K562 (cell line): ENCODE data around the gene PPP1R15B. TPM values are rescaled to one million over a fixed set of nuclear protein-coding genes. Genes with fewer than 3 reads are reported as not detected.

Experiments used
- ARHGAP35 ChIP-seq: fragments of 450-650 bp; IDR thresholded peaks from 2 replicates; pipeline ENCODE4 v1.6.1; 2018; ENCODE audit not compliant: partially characterized antibody
- BDP1 ChIP-seq: IDR thresholded peaks from 3 replicates; pipeline ENCODE4 v1.6.1; 2011; ENCODE audit not compliant: insufficient read length, insufficient read depth
- C11orf30 ChIP-seq: fragments of 450-650 bp; IDR thresholded peaks from 2 replicates; pipeline ENCODE4 v1.6.1; 2016; ENCODE audit warnings: low read depth, mild to moderate bottlenecking
- CTBP1 ChIP-seq: fragments of 450-650 bp; IDR thresholded peaks from 2 replicates; pipeline ENCODE4 v1.6.1; 2016; ENCODE audit warnings: borderline replicate concordance
- FOXM1 ChIP-seq, 2 experiments: fragments of 450-650 bp in 1 of 2; sonication (generic) in 1 of 2; formaldehyde crosslinking in 1 of 2; IDR thresholded peaks; 2 replicates each; pipeline versions ENCODE4 v1.6.1 to v1.9.0; 2017 to 2022; ENCODE audit warnings: low read depth in 2 of 2, mild to moderate bottlenecking in 2 of 2, missing genetic modification reagents in 1 of 2, moderate library complexity in 1 of 2
- HOXB6 ChIP-seq: fragments of 250-450 bp; sonication (Bioruptor Pico); IDR thresholded peaks from 2 replicates; pipeline ENCODE4 v1.5.1; 2022; ENCODE audit warnings: mild to moderate bottlenecking, borderline replicate concordance
- KAT7 ChIP-seq: sonication (generic); formaldehyde crosslinking; IDR thresholded peaks from 2 replicates; pipeline ENCODE4 v1.8.0; 2022; ENCODE audit warnings: missing genetic modification reagents, mild to moderate bottlenecking, borderline replicate concordance
- KDM2B ChIP-seq: fragments of 250-450 bp; sonication (Bioruptor Pico); IDR thresholded peaks from 2 replicates; pipeline ENCODE4 v1.8.0; 2021; ENCODE audit warnings: mild to moderate bottlenecking, moderate library complexity
- NCOR1 ChIP-seq: fragments of 450-650 bp; IDR thresholded peaks from 2 replicates; pipeline ENCODE4 v1.6.1; 2016; ENCODE audit warnings: mild to moderate bottlenecking, moderate library complexity
- NR2C1 ChIP-seq, 2 experiments: fragments of 450-650 bp; IDR thresholded peaks; 2 replicates each; pipeline ENCODE4 v1.6.1; 2017; ENCODE audit warnings: mild to moderate bottlenecking in 2 of 2, antibody characterized with exemption in 1 of 2, inconsistent platforms in 1 of 2, missing compliant biosample characterization in 1 of 2, missing genetic modification characterization in 1 of 2
- ZEB2 ChIP-seq: fragments of 450-650 bp; IDR thresholded peaks from 2 replicates; pipeline ENCODE4 v1.6.1; 2016
- ZNF584 ChIP-seq: fragments of 200-800 bp; sonication (Bioruptor generic); IDR thresholded peaks from 2 replicates; pipeline ENCODE4 v1.6.1; 2016; ENCODE audit warnings: low read depth, mild to moderate bottlenecking, missing genetic modification characterization, missing compliant biosample characterization
- polyA plus RNA-seq, 8 experiments: library from polyadenylated mRNA; depleted of rRNA in 4 of 8; stranded (reverse) in 5 of 8; unstranded in 3 of 8; fragments of >200 nt; fragmentation: Nextera tagmentation in 2 of 8; fragmentation: Illumina TruSeq in 1 of 8; extraction: Ambion mirVana in 2 of 8; extraction: Trizol in 1 of 8; gene quantifications; 2 replicates each; pipeline versions ENCODE4 v1.2.1 to v1.2.3, GENCODE V29; 2011 to 2014; ENCODE audit warnings: inconsistent platforms in 1 of 8, missing spikeins in 1 of 8
- total RNA-seq, 7 experiments: library from RNA; depleted of rRNA in 6 of 7; stranded (reverse); fragments of >200 nt in 6 of 7; fragmentation: Illumina TruSeq in 2 of 7; extraction: Trizol in 2 of 7; gene quantifications; 2 replicates each; pipeline versions ENCODE4 v1.2.1 to v1.2.3, GENCODE V29; 2011 to 2021; ENCODE audit warnings: low replicate concordance in 1 of 7
- TF ChIP-seq, protein P1 (sequence below), 2 experiments: fragments of 450-650 bp; IDR thresholded peaks; 2 replicates each; pipeline ENCODE4 v1.6.1; 2018; ENCODE audit warnings: mild to moderate bottlenecking in 2 of 2, low read depth in 1 of 2; ENCODE audit not compliant: partially characterized antibody in 2 of 2
- TF ChIP-seq, protein P2 (sequence below): fragments of 450-650 bp; IDR thresholded peaks from 2 replicates; pipeline ENCODE4 v1.6.1; 2017; ENCODE audit warnings: antibody characterized with exemption, mild to moderate bottlenecking

Gene PPP1R15B
- total and polyA plus RNA-seq, 9 of the 15 experiments (the other 6 are each of a cell fraction or from before 2014, with no cell fraction given): 17.0 to 48.1 (median 30.8) TPM

DNA sequence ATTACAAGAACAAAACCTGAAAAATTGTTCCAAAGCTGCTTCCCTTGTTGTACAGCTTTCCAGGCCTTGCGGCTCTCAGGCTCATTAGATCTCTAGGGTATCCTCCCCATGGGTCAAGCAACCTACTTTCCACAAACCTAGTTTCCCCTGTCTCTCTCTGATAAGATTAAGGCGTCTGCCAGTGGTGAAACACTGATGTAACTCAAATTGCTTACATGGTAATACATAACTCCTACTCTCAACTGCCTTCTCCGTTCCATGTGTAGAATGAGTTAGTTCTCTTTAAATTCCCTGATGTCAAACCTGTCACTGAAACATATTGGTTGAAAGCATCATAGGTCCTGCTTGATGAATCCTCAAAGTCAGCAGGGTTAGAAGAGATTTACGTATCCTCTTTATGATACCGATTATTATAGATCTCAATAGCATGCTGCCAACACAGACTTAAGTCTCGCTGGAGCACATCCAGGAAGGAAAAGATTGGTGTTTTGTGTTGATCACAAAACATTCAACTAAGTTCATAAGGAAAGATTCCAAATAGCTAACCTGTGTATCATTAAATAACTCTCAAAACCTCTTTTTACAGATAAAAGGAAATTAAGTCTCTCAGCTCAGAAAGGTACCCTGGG is 10.6 kb downstream of the PPP1R15B start (continued):
- no peak for TF ChIP-seq KDM2B (CRISPR knock-in tag)
- TF ChIP-seq CTBP1: peak; percentile 90
- no peak for TF ChIP-seq BDP1
- peak; percentile 47; the same call in 1 of the 2 replicates for TF ChIP-seq ZEB2
- TF ChIP-seq NR2C1 (IDR thresholded peaks at IDR 0.05): no peak
- TF ChIP-seq NR2C1 (tag; IDR thresholded peaks at IDR 0.05): peak; percentile 43; the same call in 1 of the 2 replicates
- no peak for TF ChIP-seq ARHGAP35
- TF ChIP-seq FOXM1 (IDR thresholded peaks at IDR 0.05; ENCODE audit: low read depth): no peak; the same call in 1 of the 2 replicates
- TF ChIP-seq FOXM1 (CRISPR knock-in tag; IDR thresholded peaks at IDR 0.05; ENCODE audit: low read depth): no peak
- no peak for TF ChIP-seq KAT7
- TF ChIP-seq HOXB6 (CRISPR knock-in tag): no peak
- TF ChIP-seq NCOR1: peak; percentile 80
- TF ChIP-seq C11orf30: peak; percentile 79; the same call in 1 of the 2 replicates
- TF ChIP-seq, protein P1, sequence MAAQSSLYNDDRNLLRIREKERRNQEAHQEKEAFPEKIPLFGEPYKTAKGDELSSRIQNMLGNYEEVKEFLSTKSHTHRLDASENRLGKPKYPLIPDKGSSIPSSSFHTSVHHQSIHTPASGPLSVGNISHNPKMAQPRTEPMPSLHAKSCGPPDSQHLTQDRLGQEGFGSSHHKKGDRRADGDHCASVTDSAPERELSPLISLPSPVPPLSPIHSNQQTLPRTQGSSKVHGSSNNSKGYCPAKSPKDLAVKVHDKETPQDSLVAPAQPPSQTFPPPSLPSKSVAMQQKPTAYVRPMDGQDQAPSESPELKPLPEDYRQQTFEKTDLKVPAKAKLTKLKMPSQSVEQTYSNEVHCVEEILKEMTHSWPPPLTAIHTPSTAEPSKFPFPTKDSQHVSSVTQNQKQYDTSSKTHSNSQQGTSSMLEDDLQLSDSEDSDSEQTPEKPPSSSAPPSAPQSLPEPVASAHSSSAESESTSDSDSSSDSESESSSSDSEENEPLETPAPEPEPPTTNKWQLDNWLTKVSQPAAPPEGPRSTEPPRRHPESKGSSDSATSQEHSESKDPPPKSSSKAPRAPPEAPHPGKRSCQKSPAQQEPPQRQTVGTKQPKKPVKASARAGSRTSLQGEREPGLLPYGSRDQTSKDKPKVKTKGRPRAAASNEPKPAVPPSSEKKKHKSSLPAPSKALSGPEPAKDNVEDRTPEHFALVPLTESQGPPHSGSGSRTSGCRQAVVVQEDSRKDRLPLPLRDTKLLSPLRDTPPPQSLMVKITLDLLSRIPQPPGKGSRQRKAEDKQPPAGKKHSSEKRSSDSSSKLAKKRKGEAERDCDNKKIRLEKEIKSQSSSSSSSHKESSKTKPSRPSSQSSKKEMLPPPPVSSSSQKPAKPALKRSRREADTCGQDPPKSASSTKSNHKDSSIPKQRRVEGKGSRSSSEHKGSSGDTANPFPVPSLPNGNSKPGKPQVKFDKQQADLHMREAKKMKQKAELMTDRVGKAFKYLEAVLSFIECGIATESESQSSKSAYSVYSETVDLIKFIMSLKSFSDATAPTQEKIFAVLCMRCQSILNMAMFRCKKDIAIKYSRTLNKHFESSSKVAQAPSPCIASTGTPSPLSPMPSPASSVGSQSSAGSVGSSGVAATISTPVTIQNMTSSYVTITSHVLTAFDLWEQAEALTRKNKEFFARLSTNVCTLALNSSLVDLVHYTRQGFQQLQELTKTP (IDR thresholded peaks at IDR 0.05; ENCODE audit: low read depth in 1 of 2, partially characterized antibody in 2 of 2): peak; percentile 13 to 64
- TF ChIP-seq, protein P2, sequence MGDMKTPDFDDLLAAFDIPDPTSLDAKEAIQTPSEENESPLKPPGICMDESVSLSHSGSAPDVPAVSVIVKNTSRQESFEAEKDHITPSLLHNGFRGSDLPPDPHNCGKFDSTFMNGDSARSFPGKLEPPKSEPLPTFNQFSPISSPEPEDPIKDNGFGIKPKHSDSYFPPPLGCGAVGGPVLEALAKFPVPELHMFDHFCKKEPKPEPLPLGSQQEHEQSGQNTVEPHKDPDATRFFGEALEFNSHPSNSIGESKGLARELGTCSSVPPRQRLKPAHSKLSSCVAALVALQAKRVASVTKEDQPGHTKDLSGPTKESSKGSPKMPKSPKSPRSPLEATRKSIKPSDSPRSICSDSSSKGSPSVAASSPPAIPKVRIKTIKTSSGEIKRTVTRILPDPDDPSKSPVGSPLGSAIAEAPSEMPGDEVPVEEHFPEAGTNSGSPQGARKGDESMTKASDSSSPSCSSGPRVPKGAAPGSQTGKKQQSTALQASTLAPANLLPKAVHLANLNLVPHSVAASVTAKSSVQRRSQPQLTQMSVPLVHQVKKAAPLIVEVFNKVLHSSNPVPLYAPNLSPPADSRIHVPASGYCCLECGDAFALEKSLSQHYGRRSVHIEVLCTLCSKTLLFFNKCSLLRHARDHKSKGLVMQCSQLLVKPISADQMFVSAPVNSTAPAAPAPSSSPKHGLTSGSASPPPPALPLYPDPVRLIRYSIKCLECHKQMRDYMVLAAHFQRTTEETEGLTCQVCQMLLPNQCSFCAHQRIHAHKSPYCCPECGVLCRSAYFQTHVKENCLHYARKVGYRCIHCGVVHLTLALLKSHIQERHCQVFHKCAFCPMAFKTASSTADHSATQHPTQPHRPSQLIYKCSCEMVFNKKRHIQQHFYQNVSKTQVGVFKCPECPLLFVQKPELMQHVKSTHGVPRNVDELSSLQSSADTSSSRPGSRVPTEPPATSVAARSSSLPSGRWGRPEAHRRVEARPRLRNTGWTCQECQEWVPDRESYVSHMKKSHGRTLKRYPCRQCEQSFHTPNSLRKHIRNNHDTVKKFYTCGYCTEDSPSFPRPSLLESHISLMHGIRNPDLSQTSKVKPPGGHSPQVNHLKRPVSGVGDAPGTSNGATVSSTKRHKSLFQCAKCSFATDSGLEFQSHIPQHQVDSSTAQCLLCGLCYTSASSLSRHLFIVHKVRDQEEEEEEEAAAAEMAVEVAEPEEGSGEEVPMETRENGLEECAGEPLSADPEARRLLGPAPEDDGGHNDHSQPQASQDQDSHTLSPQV: no peak
- TF ChIP-seq ZNF584: peak; percentile 76; the same call in 1 of the 2 replicates
- TF ChIP-seq, all 486 proteins: peak for 70
